ENCODE measurements around the gene HOMER2. TPM values are rescaled to one million over a fixed set of nuclear protein-coding genes. Genes with fewer than 3 reads are reported as not detected.

The HOMER2 gene
- total and polyA plus RNA-seq, 9 of the 15 experiments (the other 6 are each of a cell fraction or from before 2014, with no cell fraction given), result 0.13 to 0.47 (median 0.29) TPM; not detected in 1

DNA sequence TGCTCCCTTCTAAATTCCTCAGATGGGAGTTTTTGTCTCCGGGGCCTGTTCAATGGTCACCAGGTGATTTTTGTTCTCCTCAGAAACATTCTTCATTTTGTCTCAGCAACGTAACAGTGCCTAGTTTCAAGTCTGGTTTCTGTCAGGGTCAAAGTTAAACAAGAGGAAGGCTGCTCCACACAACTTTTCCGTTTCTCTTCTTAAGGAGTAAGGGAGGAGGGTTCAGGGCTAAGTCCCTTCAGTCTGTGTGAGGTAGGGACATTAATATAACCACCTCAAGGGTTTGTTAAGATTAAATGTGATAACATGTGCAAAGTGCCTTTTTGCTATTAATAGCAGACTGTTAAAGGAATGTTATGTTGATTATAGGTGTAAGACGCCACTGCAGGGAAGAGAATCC, 41.8 kb downstream of the HOMER2 start:
- H3K9ac ChIP-seq (ENCODE audit: insufficient read depth in 1 of 2, low read depth in 2 of 2, low read length in 2 of 2), result no peak overlapping the region
- no peak for ATAC-seq

More for the DNA sequence above, 41.8 kb downstream of the HOMER2 start:
- intact Hi-C loops (cut with micrococcal nuclease), result no loop called here
- Histone ChIP-seq H3K4me3 (no peak overlapping the region), H4K20me1 (replicated peaks; ENCODE audit: control insufficient read depth, insufficient read depth, low read length) (no peaks in the 10 kb centered on the region), H3K36me3 (ENCODE audit: control insufficient read depth, insufficient read depth, low read length) (no peaks in the 10 kb centered on the region), H3K9me3 (replicated peaks; ENCODE audit: control insufficient read depth, insufficient read depth, low read depth, low read length) (no peaks in the 10 kb centered on the region), H3K9me1 (ENCODE audit: control insufficient read depth, insufficient read depth, low read length) (no peaks in the 10 kb centered on the region), H2AFZ (ENCODE audit: low read depth, low read length) (no peak overlapping the region), H3K4me1 (replicated peaks in 1 of 2; ENCODE audit: control insufficient read depth in 2 of 2, insufficient read depth in 2 of 2, low read length in 2 of 2) (no peaks in the 10 kb centered on the region), H3K79me2 (ENCODE audit: control insufficient read depth, insufficient read depth, low read length) (no peaks in the 10 kb centered on the region), H3K4me2 (ENCODE audit: insufficient read depth, low read length) (no peak overlapping the region), H3K27ac (ENCODE audit: extremely low read depth, low read depth, low read length) (no peak overlapping the region), H3K27me3 (ENCODE audit: control insufficient read depth in 2 of 2, insufficient read depth in 2 of 2, low read length in 2 of 2) (peaks cover 19 to 20% of the 10 kb centered on the region in 2 experiments)
- TF ChIP-seq HMG20A (CRISPR knock-in tag; conservative IDR thresholded peaks at IDR 0.05), result no peak
- no peak for TF ChIP-seq KLF6 (CRISPR knock-in tag; IDR thresholded peaks at IDR 0.05; ENCODE audit: borderline replicate concordance)
- no peak for TF ChIP-seq XRCC3 (IDR thresholded peaks at IDR 0.05)
- TF ChIP-seq THRAP3 (IDR thresholded peaks at IDR 0.05; ENCODE audit: borderline replicate concordance), result no peak
- no peak for TF ChIP-seq ZNF551 (CRISPR knock-in tag; IDR thresholded peaks at IDR 0.05)
- TF ChIP-seq RBM17 (IDR thresholded peaks at IDR 0.05; ENCODE audit: borderline replicate concordance, low read depth, low read length), result no peak
- no peak for TF ChIP-seq RBFOX2 (IDR thresholded peaks at IDR 0.05; ENCODE audit: low read depth, low read length)
- no peak for TF ChIP-seq KHSRP (IDR thresholded peaks at IDR 0.05)
- no peak for TF ChIP-seq TEAD4 (IDR thresholded peaks at IDR 0.05; ENCODE audit: low read length)
- TF ChIP-seq TEAD4 (CRISPR knock-in tag; IDR thresholded peaks at IDR 0.05; ENCODE audit: borderline replicate concordance), result no peak
- TF ChIP-seq MTA3 (IDR thresholded peaks at IDR 0.05; ENCODE audit: borderline replicate concordance), result no peak
- TF ChIP-seq, protein P1, sequence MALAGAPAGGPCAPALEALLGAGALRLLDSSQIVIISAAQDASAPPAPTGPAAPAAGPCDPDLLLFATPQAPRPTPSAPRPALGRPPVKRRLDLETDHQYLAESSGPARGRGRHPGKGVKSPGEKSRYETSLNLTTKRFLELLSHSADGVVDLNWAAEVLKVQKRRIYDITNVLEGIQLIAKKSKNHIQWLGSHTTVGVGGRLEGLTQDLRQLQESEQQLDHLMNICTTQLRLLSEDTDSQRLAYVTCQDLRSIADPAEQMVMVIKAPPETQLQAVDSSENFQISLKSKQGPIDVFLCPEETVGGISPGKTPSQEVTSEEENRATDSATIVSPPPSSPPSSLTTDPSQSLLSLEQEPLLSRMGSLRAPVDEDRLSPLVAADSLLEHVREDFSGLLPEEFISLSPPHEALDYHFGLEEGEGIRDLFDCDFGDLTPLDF (CRISPR knock-in tag; IDR thresholded peaks at IDR 0.05), result no peak
- no peak for TF ChIP-seq TEAD2 (tag; IDR thresholded peaks at IDR 0.05)
- TF ChIP-seq C11orf30 (IDR thresholded peaks at IDR 0.05; ENCODE audit: low read depth), result no peak
- no peak for TF ChIP-seq PTBP1 (IDR thresholded peaks at IDR 0.05; ENCODE audit: low read depth, low read length)
- CTCF ChIA-PET (ENCODE audit: low intra/inter-chr PET ratio), result no interaction called here
- in situ Hi-C loops (cut with MboI), result no loop called here
- 7% methylated on average over 4 of the region's 4 CpGs for WGBS (ENCODE audit: insufficient coverage, low coverage, missing lambda C conversion rate)
- no TSS peak for BruUV-seq (replicated peaks)
- POLR2A ChIA-PET, result no interaction called here
- DNase-seq (ENCODE audit: extremely low read depth in 1 of 4, low spot score in 3 of 4), result no peak
- no peak for FAIRE-seq

All from K562 (cell line).